Testis (tissue), 2 donors: ENCODE measurements around the gene COQ6.

Experiments
- CTCF ChIP-seq, 3 experiments: fragments of 450-650 bp in 2 of 3; fragments of 200-600 bp in 1 of 3; sonication (generic) in 1 of 3; IDR thresholded peaks; one replicate each; pipeline ENCODE4 v1.5.1; 2016 to 2019; ENCODE audit warnings: antibody characterized with exemption in 3 of 3, mild to moderate bottlenecking in 2 of 3, moderate library complexity in 1 of 3
- POLR2A ChIP-seq: fragments of 450-650 bp; IDR thresholded peaks from one replicate; pipeline ENCODE4 v1.6.1; 2017; ENCODE audit warnings: antibody characterized with exemption, mild to moderate bottlenecking, moderate library complexity

- no peak for TF ChIP-seq CTCF (IDR thresholded peaks at IDR 0.05)
- no peak for TF ChIP-seq POLR2A
These were observed 27.8 kb downstream of the COQ6 start for GRCh38 chr14:73977896-73978295.
